ENCODE results near the gene RAD21L1.

The RAD21L1 gene

GRCh38 chr20:1274485-1275311 is 48.9 kb downstream of the RAD21L1 start:
- no peak for DNase-seq

- no peak for DNase-seq
These were observed 50.1 kb downstream of the RAD21L1 start for GRCh38 chr20:1275919-1276318.

- no peak for DNase-seq
These were observed 51.9 kb downstream of the RAD21L1 start for GRCh38 chr20:1277529-1278322.

GRCh38 chr20:1278993-1279392 is 53.1 kb downstream of the RAD21L1 start:
- no peak for DNase-seq

GRCh38 chr20:1280195-1281102 is 54.6 kb downstream of the RAD21L1 start:
- DNase-seq, result no peak

- no peak for DNase-seq
These were observed 55.6 kb downstream of the RAD21L1 start for GRCh38 chr20:1281279-1282057.

- DNase-seq, result no peak
These were observed 57.1 kb downstream of the RAD21L1 start for GRCh38 chr20:1282966-1283365.

- DNase-seq, result no peak
These were observed 58.0 kb downstream of the RAD21L1 start for GRCh38 chr20:1283522-1284510.

- DNase-seq, result no peak
These were observed 60.6 kb downstream of the RAD21L1 start for GRCh38 chr20:1286267-1287024.

GRCh38 chr20:1287306-1287705 is 61.5 kb downstream of the RAD21L1 start:
- no peak for DNase-seq

GRCh38 chr20:1287787-1288569 is 62.1 kb downstream of the RAD21L1 start:
- DNase-seq, result no peak

GRCh38 chr20:1291191-1291741 is 65.4 kb downstream of the RAD21L1 start:
- DNase-seq, result no peak

GRCh38 chr20:1292620-1293019 is 66.8 kb downstream of the RAD21L1 start:
- no peak for DNase-seq

- no peak for DNase-seq
These were observed 68.0 kb downstream of the RAD21L1 start for GRCh38 chr20:1293641-1294379.

GRCh38 chr20:1294497-1294896 is 68.7 kb downstream of the RAD21L1 start:
- no peak for DNase-seq

GRCh38 chr20:1295276-1295930 is 69.6 kb downstream of the RAD21L1 start:
- DNase-seq, result no peak

- no peak for DNase-seq
These were observed 70.3 kb downstream of the RAD21L1 start for GRCh38 chr20:1296117-1296610.

Measured in activated naive CD4-positive, alpha-beta T cell treated with Interleukin-2 at 50 U/mL for 16 hours (primary cell).